H1 (cell line): Measurements from ENCODE around the gene MEGF9. TPM values are rescaled to one million over a fixed set of nuclear protein-coding genes. Genes with fewer than 3 reads are reported as not detected.
A peak's percentile ranks its signal among the peaks of the same experiment; 100 is the strongest.

Experiments used
- CTCF ChIA-PET: fragments of 300-600 bp; sonication (Branson Sonifier 250); formaldehyde crosslinking; loops from one replicate; lab custom pipeline; 2021; ENCODE audit not compliant: partially characterized antibody; lab: Charles Lee
- POLR2A ChIA-PET: fragments of 300-600 bp; sonication (Branson Sonifier 250); formaldehyde crosslinking; loops from one replicate; lab custom pipeline; 2021; ENCODE audit warnings: inconsistent platforms; ENCODE audit not compliant: partially characterized antibody; lab: Charles Lee
- DNase-seq, 2 experiments: peaks; one replicate each; pipeline versions ENCODE4 v3.0.0 to v3.0.0-alpha.2; 2010 to 2022; ENCODE audit warnings: low spot score in 2 of 2, low read depth in 1 of 2, mixed read lengths in 1 of 2
- FAIRE-seq: peaks from 2 replicates; lab custom pipeline; 2011; peaks lifted over from hg19 to GRCh38; lab: Jason Lieb, UNC
- H2AFZ ChIP-seq: 2 replicates; pipeline ENCODE4 v1.8.1; 2012; ENCODE audit warnings: low read length, inconsistent platforms
- H2AK5ac ChIP-seq: 2 replicates; pipeline ENCODE4 v1.6.1; 2013; ENCODE audit warnings: low read depth, low read length
- H2BK120ac ChIP-seq: replicated peaks from 2 replicates; pipeline ENCODE3; 2013; ENCODE audit warnings: low read depth, low read length, inconsistent platforms
- H2BK12ac ChIP-seq: 2 replicates; pipeline ENCODE4 v1.6.1; 2013; ENCODE audit warnings: low read depth, low read length
- H2BK15ac ChIP-seq: 2 replicates; pipeline ENCODE4 v1.6.1; 2013; ENCODE audit warnings: low read length
- H2BK20ac ChIP-seq: 2 replicates; pipeline ENCODE4 v1.6.1; 2013; ENCODE audit warnings: low read length
- H2BK5ac ChIP-seq: 2 replicates; pipeline ENCODE4 v1.6.1; 2013; ENCODE audit warnings: low read depth, low read length
- H3K14ac ChIP-seq: 2 replicates; pipeline ENCODE4 v1.6.1; 2013; ENCODE audit warnings: inconsistent platforms; ENCODE audit not compliant: insufficient read length
- H3K18ac ChIP-seq: 2 replicates; pipeline ENCODE4 v1.6.1; 2013; ENCODE audit warnings: low read length; ENCODE audit errors: extremely low read depth
- H3K23ac ChIP-seq: 2 replicates; pipeline ENCODE4 v1.6.1; 2013; ENCODE audit warnings: inconsistent platforms; ENCODE audit not compliant: insufficient read length
- H3K23me2 ChIP-seq: 2 replicates; pipeline ENCODE4 v1.6.1; 2013; ENCODE audit warnings: low read depth, low read length
- H3K27ac ChIP-seq: 2 replicates; pipeline ENCODE4 v1.6.1; 2011; ENCODE audit warnings: low read depth, low read length, inconsistent platforms
- H3K27me3 ChIP-seq, 4 experiments: replicated peaks in 1 of 4; 1 replicate in 1 of 4; 2 replicates in 3 of 4; pipeline versions ENCODE4 v1.6.1 to v1.8.1; 2011 to 2013; ENCODE audit warnings: low read length in 3 of 4, mild to moderate bottlenecking in 3 of 4, inconsistent platforms in 2 of 4, mixed read lengths in 2 of 4, moderate library complexity in 1 of 4; ENCODE audit not compliant: control insufficient read depth in 3 of 4, insufficient read depth in 3 of 4; ENCODE audit errors: extremely low read depth in 1 of 4
- H3K36me3 ChIP-seq, 4 experiments: 2 replicates each; pipeline versions ENCODE4 v1.6.1 to v1.8.1; 2011 to 2013; ENCODE audit warnings: mild to moderate bottlenecking in 4 of 4, low read length in 3 of 4, moderate library complexity in 2 of 4, control low read depth in 1 of 4, inconsistent platforms in 1 of 4; ENCODE audit not compliant: insufficient read depth in 4 of 4, control insufficient read depth in 2 of 4
- H3K4ac ChIP-seq: replicated peaks from 2 replicates; pipeline ENCODE3; 2013; ENCODE audit warnings: low read length, low read depth, mixed read lengths, inconsistent platforms; ENCODE audit not compliant: insufficient read length
- H3K4me1 ChIP-seq, 4 experiments: replicated peaks in 1 of 4; 1 replicate in 1 of 4; 2 replicates in 3 of 4; pipeline versions ENCODE4 v1.6.1 to v1.8.1; 2011 to 2013; ENCODE audit warnings: low read length in 3 of 4, inconsistent platforms in 2 of 4, mixed read lengths in 1 of 4; ENCODE audit not compliant: insufficient read depth in 4 of 4, control insufficient read depth in 3 of 4
- H3K4me2 ChIP-seq, 2 experiments: 2 replicates each; pipeline versions ENCODE4 v1.6.1 to v1.8.1; 2011 to 2013; ENCODE audit warnings: low read depth in 2 of 2, low read length in 2 of 2, control low read depth in 1 of 2, inconsistent platforms in 1 of 2, mild to moderate bottlenecking in 1 of 2; ENCODE audit not compliant: insufficient read depth in 1 of 2
- H3K4me3 ChIP-seq, 4 experiments: fragments of 200-600, 300-600 bp in 1 of 4; sonication (generic), shearing (Covaris generic), sonication (Bioruptor Twin) in 1 of 4; 2 replicates each; pipeline versions ENCODE4 v1.5.1 to v1.8.1; 2011 to 2016; ENCODE audit warnings: low read length in 4 of 4, low read depth in 3 of 4, control low read depth in 2 of 4, inconsistent platforms in 2 of 4, mild to moderate bottlenecking in 2 of 4, mixed read lengths in 1 of 4, moderate library complexity in 1 of 4; ENCODE audit not compliant: insufficient read depth in 2 of 4; ENCODE audit errors: extremely low read depth in 1 of 4
- H3K56ac ChIP-seq: replicated peaks from 2 replicates; pipeline ENCODE3; 2013; ENCODE audit warnings: low read depth, mild to moderate bottlenecking, mixed read lengths, low read length, inconsistent platforms; ENCODE audit not compliant: insufficient read length
- H3K79me1 ChIP-seq: 2 replicates; pipeline ENCODE4 v1.6.1; 2013; ENCODE audit warnings: low read depth, low read length, control low read depth
- H3K79me2 ChIP-seq, 2 experiments: 2 replicates each; pipeline versions ENCODE4 v1.6.1 to v1.8.1; 2012 to 2013; ENCODE audit warnings: low read length in 2 of 2, mild to moderate bottlenecking in 2 of 2, inconsistent platforms in 1 of 2; ENCODE audit not compliant: insufficient read depth in 2 of 2, control insufficient read depth in 1 of 2
- H3K9ac ChIP-seq, 4 experiments: replicated peaks in 1 of 4; 1 replicate in 1 of 4; 2 replicates in 3 of 4; pipeline versions ENCODE4 v1.6.1 to v1.8.1; 2011 to 2013; ENCODE audit warnings: low read depth in 3 of 4, low read length in 3 of 4, control low read depth in 2 of 4, mild to moderate bottlenecking in 2 of 4, moderate library complexity in 2 of 4, inconsistent platforms in 1 of 4; ENCODE audit errors: extremely low read depth in 1 of 4
- H3K9me3 ChIP-seq, 2 experiments: 2 replicates each; pipeline versions ENCODE4 v1.6.1 to v1.8.1; 2012 to 2013; ENCODE audit warnings: mild to moderate bottlenecking in 2 of 2, moderate library complexity in 2 of 2, control low read depth in 1 of 2, inconsistent platforms in 1 of 2, low read depth in 1 of 2, low read length in 1 of 2, mixed read lengths in 1 of 2; ENCODE audit not compliant: insufficient read depth in 2 of 2
- H4K20me1 ChIP-seq, 2 experiments: replicated peaks in 1 of 2; 2 replicates each; pipeline versions ENCODE3 to v1.8.1; 2011 to 2013; ENCODE audit warnings: inconsistent platforms in 2 of 2, low read length in 2 of 2, mild to moderate bottlenecking in 1 of 2; ENCODE audit not compliant: insufficient read depth in 2 of 2, control insufficient read depth in 1 of 2
- H4K5ac ChIP-seq: 2 replicates; pipeline ENCODE4 v1.6.1; 2013; ENCODE audit warnings: low read length, low read depth, mixed read lengths, inconsistent platforms; ENCODE audit not compliant: insufficient read length
- H4K8ac ChIP-seq: 2 replicates; pipeline ENCODE4 v1.8.0; 2013; ENCODE audit warnings: mild to moderate bottlenecking, moderate library complexity, low read length, inconsistent platforms; ENCODE audit not compliant: insufficient read depth; ENCODE audit errors: extremely low read depth
- H4K91ac ChIP-seq: replicated peaks from 2 replicates; pipeline ENCODE3; 2013; ENCODE audit warnings: low read length, mixed read lengths, inconsistent platforms; ENCODE audit not compliant: insufficient read length
- CEBPB ChIP-seq: IDR thresholded peaks from 2 replicates; pipeline ENCODE4 v1.6.1; 2012; ENCODE audit warnings: low read depth, low read length
- CHD1 ChIP-seq: IDR thresholded peaks from 2 replicates; pipeline ENCODE4 v1.6.1; 2012; ENCODE audit warnings: low read depth, low read length, improper control_type of control experiment
- CHD2 ChIP-seq: IDR thresholded peaks from 2 replicates; pipeline ENCODE4 v1.6.1; 2012; ENCODE audit warnings: low read length, improper control_type of control experiment
- E2F6 ChIP-seq: IDR thresholded peaks from 2 replicates; pipeline ENCODE4 v1.6.1; 2012; ENCODE audit warnings: inconsistent platforms
- NANOG ChIP-seq: IDR thresholded peaks from 2 replicates; pipeline ENCODE4 v1.6.1; 2011; ENCODE audit warnings: low read length, low read depth, mild to moderate bottlenecking, inconsistent platforms; ENCODE audit not compliant: insufficient read depth, poor library complexity, severe bottlenecking
- POU5F1 ChIP-seq: IDR thresholded peaks from 2 replicates; pipeline ENCODE4 v1.6.1; 2011; ENCODE audit warnings: low read depth, mild to moderate bottlenecking, low read length, moderate library complexity
- RFX5 ChIP-seq: IDR thresholded peaks from 2 replicates; pipeline ENCODE4 v1.6.1; 2011; ENCODE audit warnings: low read depth, low read length, improper control_type of control experiment, borderline replicate concordance
- SIRT6 ChIP-seq: IDR thresholded peaks from one replicate; pipeline ENCODE4 v1.7.1; 2012; ENCODE audit warnings: low read length, inconsistent platforms
- SP1 ChIP-seq: IDR thresholded peaks from 2 replicates; pipeline ENCODE4 v1.6.1; 2011; ENCODE audit warnings: low read depth, low read length
- TAF7 ChIP-seq: optimal IDR thresholded peaks from 2 replicates; pipeline ENCODE3; 2011; ENCODE audit warnings: low read depth, mild to moderate bottlenecking, inconsistent platforms, low read length, moderate library complexity, borderline replicate concordance
- TCF12 ChIP-seq: IDR thresholded peaks from 2 replicates; pipeline ENCODE4 v1.6.1; 2011; ENCODE audit warnings: low read depth, mild to moderate bottlenecking, low read length
- WGBS, 2 experiments: shearing (Covaris generic) in 1 of 2; methylation state at CpG; one replicate each; pipeline versions ENCODE4 v1.1.6 to v1.1.7; 2013 to 2015; ENCODE audit warnings: low lambda C conversion rate in 2 of 2, mixed read lengths in 2 of 2, inconsistent platforms in 1 of 2, low coverage in 1 of 2, missing lambda C conversion rate in 1 of 2; ENCODE audit not compliant: insufficient replicate concordance in 2 of 2, insufficient coverage in 1 of 2, insufficient read length in 1 of 2; ENCODE audit errors: extremely low coverage in 1 of 2, missing lambda C conversion rate in 1 of 2; 5-methylcytosine and 5-hydroxymethylcytosine counted together
- polyA plus RNA-seq, 7 experiments: library from polyadenylated mRNA; depleted of rRNA in 3 of 7; stranded (reverse) in 5 of 7; unstranded in 2 of 7; fragments of >200 nt in 5 of 7; fragments of 200-250 nt in 2 of 7; gene quantifications; 1 replicate in 5 of 7; 2 replicates in 1 of 7; 4 replicates in 1 of 7; pipeline versions ENCODE4 v1.2.1 to v1.2.3, GENCODE V29; 2011 to 2013; ENCODE audit warnings: missing spikeins in 2 of 7, mixed read lengths in 2 of 7
- total RNA-seq: library from RNA; stranded (reverse); fragmentation: NEBNext Ultra II Directional; extraction: Animal tissue kit (Norgen Biotek cat#: 25700); gene quantifications from 2 replicates; pipeline ENCODE4 v1.2.1, GENCODE V29; 2021

MEGF9 gene
- total and polyA plus RNA-seq, 2 of the 8 experiments (the other 6 are each of a cell fraction or from before 2014, with no cell fraction given): 0.45 to 1.8 TPM

- Histone ChIP-seq H4K5ac (peak within 1 kb of the TSS; percentile 37), H2AK5ac (no peak within 1 kb of the TSS), H2BK120ac (no peak within 1 kb of the TSS), H3K18ac (peak within 1 kb of the TSS; percentile 78), H2BK5ac (peak within 1 kb of the TSS; percentile 87), H2BK20ac (no peak within 1 kb of the TSS), H3K79me1 (peaks cover 16% of the 10 kb centered on the region), H2AFZ (peak within 1 kb of the TSS; percentile 71), H4K91ac (no peak within 1 kb of the TSS), H3K23ac (no peak within 1 kb of the TSS), H3K27ac (peak within 1 kb of the TSS; percentile 74), H3K36me3 (no peaks in the 10 kb centered on the region), H3K14ac (no peak within 1 kb of the TSS), H3K56ac (peak within 1 kb of the TSS; percentile 39), H4K8ac (peak within 1 kb of the TSS; percentile 91; the same call in 1 of the 2 replicates), H3K9ac (peak within 1 kb of the TSS; percentile 62 to 87 (median 86)), H3K9me3 (no peaks in the 10 kb centered on the region), H3K4me3 (peak within 1 kb of the TSS; percentile 76 to 98 (median 96)), H3K23me2 (0 out of 2 replicates have a peak, but pooled peaks cover 3% of the 10 kb centered on the region), H3K4me2 (peak within 1 kb of the TSS; percentile 64 to 73), H2BK12ac (peak within 1 kb of the TSS; percentile 27; the same call in 1 of the 2 replicates), H3K4ac (peak within 1 kb of the TSS; percentile 65), H4K20me1 (peaks cover 0 to 4% of the 10 kb centered on the region in 2 experiments), H3K79me2 (peaks cover 11 to 41% of the 10 kb centered on the region in 2 experiments), H3K4me1 (peaks cover 0 to 8% (median 5%) of the 10 kb centered on the region in 4 experiments; a peak in 4 of 7 replicates), H2BK15ac (peak within 1 kb of the TSS; percentile 92; the same call in 1 of the 2 replicates), H3K27me3 (no peaks in the 10 kb centered on the region; a peak in 1 of 7 replicates)
- CTCF ChIA-PET: no interaction called here
- FAIRE-seq: peak; percentile 55
- POLR2A ChIA-PET: interaction anchor here (0.7 to 1.7 kb wide), 4 partner anchors 9 to 156 kb away, joined by 3 to 4 read pairs (median 4); no protein-coding TSS in a partner anchor
- 8% methylated on average over 29 of the region's 33 CpGs; no CpG with 5 or more reads in 1 of the 2 experiments for WGBS, 2 experiments
- DNase-seq: peak; percentile 87 to 92
- TF ChIP-seq NANOG: no peak
- no peak for TF ChIP-seq CEBPB
- TF ChIP-seq SIRT6: no peak
- TF ChIP-seq E2F6: peak; percentile 98
- no peak for TF ChIP-seq CHD1
- peak; percentile 29; the same call in 1 of the 2 replicates for TF ChIP-seq CHD2
- TF ChIP-seq RFX5: no peak
- no peak for TF ChIP-seq POU5F1
- TF ChIP-seq TCF12: no peak
- peak; percentile 66 for TF ChIP-seq TAF7
- TF ChIP-seq SP1: peak; percentile 50; the same call in 1 of the 2 replicates
These were observed 134.0 kb downstream of the MEGF9 start, which contains the start of gene CDK5RAP2 for GRCh38 chr9:120580051-120580896. CDK5RAP2 (minus strand) TSS chr9:120580167; CDS start chr9:120579978, 189 bp downstream.
